Breast epithelium (tissue), 3 donors: ENCODE measurements around the gene COL9A2.

Source experiments
- CTCF ChIP-seq, 3 donors: fragments of 450-650 bp; IDR thresholded peaks; one replicate each; pipeline ENCODE4 v1.5.1; 2016 to 2017; ENCODE audit warnings: antibody characterized with exemption in 3 of 3, mild to moderate bottlenecking in 3 of 3, moderate library complexity in 3 of 3
- POLR2AphosphoS5 ChIP-seq, 3 donors: sonication (generic); formaldehyde crosslinking; IDR thresholded peaks; one replicate each; pipeline ENCODE4 v1.6.1; 2017; ENCODE audit warnings: antibody characterized with exemption in 3 of 3

- no peak for TF ChIP-seq CTCF (IDR thresholded peaks at IDR 0.05)
- no peak for TF ChIP-seq POLR2AphosphoS5 (IDR thresholded peaks at IDR 0.05)
These were observed 7.5 kb downstream of the COL9A2 start for GRCh38 chr1:40309374-40310128.
